Muscle of back (tissue), 11 donors: ENCODE data around the gene CDH4. TPM values are rescaled to one million over a fixed set of nuclear protein-coding genes. Genes with fewer than 3 reads are reported as not detected.

Experiments used
- DNase-seq, 3 donors: peaks; one replicate each; pipeline versions ENCODE4 v3.0.0 to v3.0.0-alpha.2; 2013
- polyA plus RNA-seq, 10 donors: library from polyadenylated mRNA; unstranded; fragments of 120-200 nt; gene quantifications; one replicate each; pipeline ENCODE4 v1.2.1, GENCODE V29; 2013; ENCODE audit not compliant: insufficient read length in 10 of 10

CDH4 gene
- polyA plus RNA-seq, 10 donors = 0.74 to 2.0 (median 1.1) TPM

DNA sequence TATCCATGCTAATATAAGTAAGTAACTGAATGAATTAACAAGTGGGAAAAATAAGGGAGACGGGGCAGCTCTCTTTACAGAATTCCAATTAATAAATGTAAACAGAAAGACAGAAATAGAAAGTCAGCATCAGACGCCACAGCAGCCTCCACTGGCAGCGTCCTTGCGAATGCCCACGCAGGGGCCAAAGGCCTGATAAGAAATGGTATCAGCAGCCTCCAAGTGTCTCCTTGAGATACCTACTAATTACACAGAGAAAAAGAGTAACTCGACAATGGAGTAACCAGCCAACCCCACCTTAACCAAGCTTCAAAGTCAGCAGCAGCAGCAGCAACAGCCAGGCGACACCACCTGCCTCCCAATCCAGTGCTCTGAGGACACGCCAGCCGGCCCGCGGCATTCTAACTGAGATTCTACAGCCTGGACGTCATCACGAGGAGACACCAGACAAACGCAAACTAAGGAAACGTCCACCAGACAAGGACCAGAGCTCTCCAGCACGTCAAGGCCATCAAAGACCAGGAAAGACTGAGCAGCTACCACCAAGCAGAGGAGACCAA is 734.8 kb downstream of the CDH4 start:
- no peak for DNase-seq

DNA sequence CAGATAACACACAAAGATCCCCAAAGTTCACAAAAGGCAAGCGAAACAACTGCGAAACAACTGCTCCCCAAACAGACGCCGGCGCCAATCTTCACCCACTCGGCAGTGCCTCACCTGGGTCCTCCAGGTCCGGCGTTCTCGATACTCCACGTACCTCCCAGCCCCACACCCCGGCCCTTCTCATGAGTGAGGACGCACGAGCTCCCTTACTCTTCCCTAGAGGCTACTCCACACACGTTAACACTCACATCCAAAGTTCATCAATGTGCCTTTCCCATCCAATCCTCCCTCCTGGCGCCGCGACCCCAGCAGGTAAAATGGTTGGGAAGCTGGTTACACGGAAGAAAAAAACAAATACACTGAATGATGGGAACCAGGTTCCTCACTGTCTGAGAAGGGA is 736.6 kb downstream of the CDH4 start:
- DNase-seq = no peak

DNA sequence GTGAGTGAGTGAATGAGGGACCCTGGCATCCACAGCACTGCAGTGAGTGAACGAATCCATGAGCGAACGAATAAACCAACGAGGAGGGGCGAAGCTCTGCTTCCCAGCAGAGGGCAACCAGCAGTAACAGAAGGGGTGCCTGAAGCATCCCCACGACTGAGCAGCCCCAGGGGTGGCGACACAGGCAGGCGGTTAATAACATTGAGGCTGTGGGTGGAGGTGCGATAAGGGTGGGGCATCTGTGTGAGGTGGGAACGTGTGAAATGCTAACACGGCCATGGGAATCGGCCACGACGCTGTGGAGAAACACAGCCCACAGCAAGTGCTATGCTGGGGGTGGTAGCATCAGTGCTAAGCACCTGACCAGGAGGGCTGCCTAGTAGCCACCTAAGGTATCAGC is 737.7 kb downstream of the CDH4 start:
- no peak for DNase-seq
